ENCODE measurements around the gene HOXD13. TPM values are rescaled to one million over a fixed set of nuclear protein-coding genes. Genes with fewer than 3 reads are reported as not detected.

The HOXD13 gene
- polyA plus RNA-seq, 4 donors: 0.10 to 0.41 (median 0.22) TPM

- no peak for DNase-seq (ENCODE audit: low read depth in 4 of 4, low spot score in 3 of 4)
Observed at GRCh38 chr2:176080540-176081375, 11.8 kb upstream of the HOXD13 start.

GRCh38 chr2:176081376-176081836, 11.1 kb upstream of the HOXD13 start:
- DNase-seq (ENCODE audit: low read depth in 4 of 4, low spot score in 3 of 4): no peak

- DNase-seq (ENCODE audit: low read depth in 4 of 4, low spot score in 3 of 4): no peak
Observed at GRCh38 chr2:176081837-176082524, 10.5 kb upstream of the HOXD13 start.

GRCh38 chr2:176082525-176082823, 10.0 kb upstream of the HOXD13 start:
- no peak for DNase-seq (ENCODE audit: low read depth in 4 of 4, low spot score in 3 of 4)

- DNase-seq (ENCODE audit: low read depth in 4 of 4, low spot score in 3 of 4): no peak
Observed at GRCh38 chr2:176082824-176083751, 9.4 kb upstream of the HOXD13 start.

GRCh38 chr2:176083796-176084261, 8.7 kb upstream of the HOXD13 start, which contains the start of gene EVX2:
Gene EVX2 (minus strand): TSS chr2:176083962. CDS start chr2:176083776, 186 bp downstream.
- no peak for DNase-seq (ENCODE audit: low read depth in 4 of 4, low spot score in 3 of 4)

GRCh38 chr2:176084611-176085119, 7.9 kb upstream of the HOXD13 start:
- no peak for DNase-seq (ENCODE audit: low read depth in 4 of 4, low spot score in 3 of 4)

- no peak for DNase-seq (ENCODE audit: low read depth in 4 of 4, low spot score in 3 of 4)
Observed at GRCh38 chr2:176085120-176085788, 7.3 kb upstream of the HOXD13 start.

GRCh38 chr2:176085861-176086771, 6.4 kb upstream of the HOXD13 start:
- DNase-seq (ENCODE audit: low read depth in 4 of 4, low spot score in 3 of 4): no peak

GRCh38 chr2:176087330-176088047, 5.0 kb upstream of the HOXD13 start:
- DNase-seq (ENCODE audit: low read depth in 4 of 4, low spot score in 3 of 4): no peak

GRCh38 chr2:176088048-176088936, 4.2 kb upstream of the HOXD13 start:
- no peak for DNase-seq (ENCODE audit: low read depth in 4 of 4, low spot score in 3 of 4)

GRCh38 chr2:176088937-176089842, 3.3 kb upstream of the HOXD13 start:
- no peak for DNase-seq (ENCODE audit: low read depth in 4 of 4, low spot score in 3 of 4)

GRCh38 chr2:176089843-176090395, 2.6 kb upstream of the HOXD13 start:
- DNase-seq (ENCODE audit: low read depth in 4 of 4, low spot score in 3 of 4): no peak

- DNase-seq (ENCODE audit: low read depth in 4 of 4, low spot score in 3 of 4): no peak
Observed at GRCh38 chr2:176090862-176091261, 1.7 kb upstream of the HOXD13 start.

GRCh38 chr2:176091329-176092258, 927 bp upstream of the HOXD13 start:
- DNase-seq (ENCODE audit: low read depth in 4 of 4, low spot score in 3 of 4): no peak
